HK-2 (cell line): ENCODE measurements around the gene RAB30.

Experiments
- DNase-seq: peaks from one replicate; pipeline ENCODE4 v3.0.0-alpha.2; 2018; ENCODE audit not compliant: unreplicated experiment

RAB30 gene

GRCh38 chr11:83039566-83039965 lies 32.1 kb downstream of the RAB30 start:
- DNase-seq: no peak

- DNase-seq: no peak
Observed at GRCh38 chr11:83037877-83038276, 33.8 kb downstream of the RAB30 start.

GRCh38 chr11:83036701-83037100 lies 35.0 kb downstream of the RAB30 start:
- DNase-seq: no peak

GRCh38 chr11:83035070-83035854 lies 36.4 kb downstream of the RAB30 start:
- no peak for DNase-seq

GRCh38 chr11:83034673-83035014 lies 37.1 kb downstream of the RAB30 start:
- DNase-seq: no peak

GRCh38 chr11:83033972-83034672 lies 37.6 kb downstream of the RAB30 start:
- DNase-seq: no peak

- DNase-seq: no peak
Observed at GRCh38 chr11:83033371-83033770, 38.3 kb downstream of the RAB30 start.

- DNase-seq: no peak
Observed at GRCh38 chr11:83031127-83031526, 40.6 kb downstream of the RAB30 start.

GRCh38 chr11:83027794-83028193 lies 43.9 kb downstream of the RAB30 start:
- DNase-seq: no peak

GRCh38 chr11:83027289-83027688 lies 44.4 kb downstream of the RAB30 start:
- DNase-seq: no peak

- DNase-seq: no peak
Observed at GRCh38 chr11:83026229-83026628, 45.5 kb downstream of the RAB30 start.

- no peak for DNase-seq
Observed at GRCh38 chr11:83025267-83025704, 46.4 kb downstream of the RAB30 start.

- DNase-seq: no peak
Observed at GRCh38 chr11:83024270-83024854, 47.3 kb downstream of the RAB30 start.

- no peak for DNase-seq
Observed at GRCh38 chr11:83023410-83023809, 48.3 kb downstream of the RAB30 start.

- DNase-seq: no peak
Observed at GRCh38 chr11:83021780-83022125, 49.9 kb downstream of the RAB30 start.

GRCh38 chr11:83020942-83021779 lies 50.5 kb downstream of the RAB30 start:
- DNase-seq: no peak

GRCh38 chr11:83019888-83020579 lies 51.7 kb downstream of the RAB30 start:
- no peak for DNase-seq

GRCh38 chr11:83014951-83015350 lies 56.7 kb downstream of the RAB30 start:
- DNase-seq: no peak

GRCh38 chr11:83012168-83013067 lies 59.3 kb downstream of the RAB30 start:
- no peak for DNase-seq

- no peak for DNase-seq
Observed at GRCh38 chr11:83011333-83012167, 60.1 kb downstream of the RAB30 start.
